Mucosa of descending colon (tissue), 3 donors: ENCODE results near the gene METTL4. TPM values are rescaled to one million over a fixed set of nuclear protein-coding genes. Genes with fewer than 3 reads are reported as not detected.
"Not testable (repeated sequence)": the region's sequence is repeated elsewhere in the genome, so short reads cannot be mapped to it uniquely, and the experiment has no call there.

ENCODE experiments used
- ATAC-seq: fragments of 200-7000 bp; cut with Tn5 transposase; one replicate; pipeline ENCODE4 v1.9.1; 2020; ENCODE audit warnings: mild to moderate bottlenecking, moderate library complexity
- DNase-seq, 3 donors: peaks; one replicate each; pipeline ENCODE4 v3.0.0-alpha.2; 2020
- H3K36me3 ChIP-seq: fragments of 200-600 bp; one replicate; pipeline ENCODE4 v1.8.0; 2021; ENCODE audit warnings: low read depth, mild to moderate bottlenecking
- H3K4me1 ChIP-seq: fragments of 200-600 bp; one replicate; pipeline ENCODE4 v1.8.0; 2021; ENCODE audit warnings: low read depth, mild to moderate bottlenecking
- H3K4me3 ChIP-seq: fragments of 200-600 bp; one replicate; pipeline ENCODE4 v1.8.0; 2021; ENCODE audit warnings: mild to moderate bottlenecking
- H3K9me3 ChIP-seq: fragments of 200-600 bp; one replicate; pipeline ENCODE4 v1.8.0; 2021; ENCODE audit warnings: mild to moderate bottlenecking
- CTCF ChIP-seq: fragments of 200-600 bp; IDR thresholded peaks from one replicate; pipeline ENCODE4 v1.8.0; 2022; ENCODE audit warnings: antibody characterized with exemption, mild to moderate bottlenecking
- intact Hi-C, 2 donors: fragments of 100-400 bp; cut with DNase I in 1 of 2; cut with micrococcal nuclease in 1 of 2; formaldehyde crosslinking; loops; one replicate each; pipeline versions ENCODE4 v1.11.0 to v1.11.1; 2022; cut with DNase I, micrococcal nuclease
- total RNA-seq, 3 donors: library from RNA; stranded (reverse); fragmentation: NEBNext Ultra II Directional in 2 of 3; extraction: Animal tissue kit (Norgen Biotek cat#: 25700) in 2 of 3; gene quantifications; one replicate each; pipeline versions ENCODE4 v1.2.1 to v1.2.4, GENCODE V29; 2021 to 2023
- donor health status: DM: no; HTN: no; CAD: no; lungs with moderate emphysema.
- donor health status: DM: no; HTN: no; CAD: no.
- donor health status: DM: no; HTN: yes; CAD: no.

Gene METTL4
- total RNA-seq, 3 donors from 2014 or later: 7.6 to 13.6 (median 10.6) TPM

GRCh38 chr18:2534906-2535305 lies 36.4 kb downstream of the METTL4 start:
- no peaks in the 10 kb centered on the region for H3K36me3 ChIP-seq
- intact Hi-C loops: no loop called here
- H3K4me1 ChIP-seq: no peaks in the 10 kb centered on the region
- DNase-seq: no peak
- H3K9me3 ChIP-seq: no peaks in the 10 kb centered on the region
- H3K4me3 ChIP-seq: no peak overlapping the region
- no peak for TF ChIP-seq CTCF
- no peak for ATAC-seq

GRCh38 chr18:2532797-2533196 lies 38.5 kb downstream of the METTL4 start:
- intact Hi-C loops: no loop called here
- no peak for TF ChIP-seq CTCF
- no peaks in the 10 kb centered on the region for H3K9me3 ChIP-seq
- H3K4me3 ChIP-seq: no peak overlapping the region
- DNase-seq (no peak), ATAC-seq (no peak)
- H3K4me1 ChIP-seq: no peaks in the 10 kb centered on the region
- H3K36me3 ChIP-seq: no peaks in the 10 kb centered on the region

- H3K36me3 ChIP-seq: no peaks in the 10 kb centered on the region
- no peaks in the 10 kb centered on the region for H3K9me3 ChIP-seq
- intact Hi-C loops: no loop called here
- H3K4me1 ChIP-seq: no peaks in the 10 kb centered on the region
- no peak for TF ChIP-seq CTCF
- no peak for ATAC-seq
- DNase-seq: no peak
- H3K4me3 ChIP-seq: no peak overlapping the region
These were observed 39.6 kb downstream of the METTL4 start for GRCh38 chr18:2531751-2532150.

GRCh38 chr18:2529154-2529553 lies 42.2 kb downstream of the METTL4 start:
- DNase-seq (no peak), ATAC-seq (no peak)
- no peaks in the 10 kb centered on the region for H3K4me1 ChIP-seq
- intact Hi-C loops: no loop called here
- H3K36me3 ChIP-seq: no peaks in the 10 kb centered on the region
- TF ChIP-seq CTCF: no peak
- no peaks in the 10 kb centered on the region for H3K9me3 ChIP-seq
- H3K4me3 ChIP-seq: no peak overlapping the region

GRCh38 chr18:2526329-2526728 lies 45.0 kb downstream of the METTL4 start:
- Histone ChIP-seq H3K4me1 (no peaks in the 10 kb centered on the region), H3K4me3 (no peak overlapping the region), H3K9me3 (no peaks in the 10 kb centered on the region), H3K36me3 (no peaks in the 10 kb centered on the region)
- DNase-seq (no peak), ATAC-seq (no peak)
- intact Hi-C loops: no loop called here
- no peak for TF ChIP-seq CTCF

GRCh38 chr18:2524794-2525198 lies 46.5 kb downstream of the METTL4 start:
- intact Hi-C loops, DNase-seq, H3K4me1 ChIP-seq, H3K36me3 ChIP-seq, H3K4me3 ChIP-seq, H3K9me3 ChIP-seq, ATAC-seq: not testable (repeated sequence)
